ENCODE data around the gene SORBS2. TPM values are rescaled to one million over a fixed set of nuclear protein-coding genes. Genes with fewer than 3 reads are reported as not detected.

SORBS2 gene
- total RNA-seq, 2 donors from 2014 or later = 210 to 218 TPM

- ATAC-seq (no peak), DNase-seq (no peak)
- intact Hi-C loops (cut with DNase I) = no loop called here
- TF ChIP-seq POLR2A (IDR thresholded peaks at IDR 0.05) = peak in 2 of 3 donors; percentile 46 to 49
- TF ChIP-seq, protein P1, sequence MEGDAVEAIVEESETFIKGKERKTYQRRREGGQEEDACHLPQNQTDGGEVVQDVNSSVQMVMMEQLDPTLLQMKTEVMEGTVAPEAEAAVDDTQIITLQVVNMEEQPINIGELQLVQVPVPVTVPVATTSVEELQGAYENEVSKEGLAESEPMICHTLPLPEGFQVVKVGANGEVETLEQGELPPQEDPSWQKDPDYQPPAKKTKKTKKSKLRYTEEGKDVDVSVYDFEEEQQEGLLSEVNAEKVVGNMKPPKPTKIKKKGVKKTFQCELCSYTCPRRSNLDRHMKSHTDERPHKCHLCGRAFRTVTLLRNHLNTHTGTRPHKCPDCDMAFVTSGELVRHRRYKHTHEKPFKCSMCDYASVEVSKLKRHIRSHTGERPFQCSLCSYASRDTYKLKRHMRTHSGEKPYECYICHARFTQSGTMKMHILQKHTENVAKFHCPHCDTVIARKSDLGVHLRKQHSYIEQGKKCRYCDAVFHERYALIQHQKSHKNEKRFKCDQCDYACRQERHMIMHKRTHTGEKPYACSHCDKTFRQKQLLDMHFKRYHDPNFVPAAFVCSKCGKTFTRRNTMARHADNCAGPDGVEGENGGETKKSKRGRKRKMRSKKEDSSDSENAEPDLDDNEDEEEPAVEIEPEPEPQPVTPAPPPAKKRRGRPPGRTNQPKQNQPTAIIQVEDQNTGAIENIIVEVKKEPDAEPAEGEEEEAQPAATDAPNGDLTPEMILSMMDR (IDR thresholded peaks at IDR 0.05) = no peak
- Histone ChIP-seq H3K4me3 (peak overlapping the region; percentile 5 to 57), H3K36me3 (replicated peaks in 1 of 2; ENCODE audit: insufficient read depth in 1 of 2, low read depth in 2 of 2) (no peaks in the 10 kb centered on the region), H3K27ac (peak overlapping the region; percentile 50 to 92 (median 84)), H3K9me3 (peaks cover 0 to 6% (median 0%) of the 10 kb centered on the region in 3 donors), H3K27me3 (no peaks in the 10 kb centered on the region), H3K4me1 (peaks cover 25% of the 10 kb centered on the region)
- 7 to 16% methylated on average over 4 of the region's 4 CpGs for WGBS, 2 donors
Observed at GRCh38 chr4:185809533-185810071, 2.4 kb downstream of the SORBS2 start.

DNA sequence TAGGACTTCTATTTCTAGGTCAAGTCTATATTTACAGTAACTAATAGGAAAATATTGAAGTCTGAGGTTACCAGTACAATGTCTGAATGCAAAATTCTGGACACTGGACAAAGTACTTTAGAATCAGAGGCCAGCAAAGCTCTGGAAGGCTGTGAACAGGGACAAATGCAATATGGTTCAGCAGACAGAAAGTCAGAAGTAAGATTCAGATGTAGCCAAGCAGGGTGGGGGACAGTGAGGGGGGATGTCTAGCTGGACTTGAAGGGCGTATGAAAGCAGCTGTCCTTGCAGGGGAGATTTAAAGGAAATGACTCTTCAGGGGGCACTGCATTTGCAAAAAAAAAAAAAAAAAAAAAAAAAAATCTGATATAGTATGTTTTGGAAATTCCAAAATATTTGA, 2.9 kb downstream of the SORBS2 start:
- Histone ChIP-seq H3K27ac (peak overlapping the region in 3 of 4 donors; percentile 78 to 92 (median 89)), H3K4me3 (peak overlapping the region in 1 of 2 donors; percentile 57), H3K9me3 (peaks cover 0 to 6% (median 0%) of the 10 kb centered on the region in 3 donors), H3K4me1 (peaks cover 25% of the 10 kb centered on the region), H3K27me3 (no peaks in the 10 kb centered on the region), H3K36me3 (replicated peaks in 1 of 2; ENCODE audit: insufficient read depth in 1 of 2, low read depth in 2 of 2) (no peaks in the 10 kb centered on the region)
- intact Hi-C loops (cut with DNase I) = no loop called here
- 0 to 25% methylated on average over 1 of the region's 1 CpG for WGBS, 2 donors
- DNase-seq = no peak
- no peak for ATAC-seq
- no peak for TF ChIP-seq POLR2A (IDR thresholded peaks at IDR 0.05)
- TF ChIP-seq, protein P1 (IDR thresholded peaks at IDR 0.05) = no peak

DNA sequence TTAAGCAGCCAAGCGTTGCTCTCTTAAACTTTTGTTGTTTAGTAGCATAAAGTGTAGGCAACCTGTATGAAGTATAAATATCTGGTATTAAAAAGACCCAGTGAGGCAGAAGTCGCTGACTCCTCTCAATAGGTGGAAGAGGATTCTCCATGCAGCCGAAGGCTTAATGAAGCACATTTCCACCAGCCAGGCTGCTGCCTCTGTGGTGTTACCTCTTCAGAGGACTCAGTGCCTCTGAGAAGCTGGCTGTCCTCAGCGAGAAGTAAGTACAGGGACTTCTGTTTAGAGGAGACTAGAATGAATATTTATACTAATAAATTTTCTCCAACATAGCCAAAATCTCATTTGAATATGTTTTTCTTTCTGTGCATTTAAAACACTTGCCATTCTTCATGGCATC, 6.0 kb downstream of the SORBS2 start:
- intact Hi-C loops (cut with DNase I) = no loop called here
- DNase-seq = no peak

DNA sequence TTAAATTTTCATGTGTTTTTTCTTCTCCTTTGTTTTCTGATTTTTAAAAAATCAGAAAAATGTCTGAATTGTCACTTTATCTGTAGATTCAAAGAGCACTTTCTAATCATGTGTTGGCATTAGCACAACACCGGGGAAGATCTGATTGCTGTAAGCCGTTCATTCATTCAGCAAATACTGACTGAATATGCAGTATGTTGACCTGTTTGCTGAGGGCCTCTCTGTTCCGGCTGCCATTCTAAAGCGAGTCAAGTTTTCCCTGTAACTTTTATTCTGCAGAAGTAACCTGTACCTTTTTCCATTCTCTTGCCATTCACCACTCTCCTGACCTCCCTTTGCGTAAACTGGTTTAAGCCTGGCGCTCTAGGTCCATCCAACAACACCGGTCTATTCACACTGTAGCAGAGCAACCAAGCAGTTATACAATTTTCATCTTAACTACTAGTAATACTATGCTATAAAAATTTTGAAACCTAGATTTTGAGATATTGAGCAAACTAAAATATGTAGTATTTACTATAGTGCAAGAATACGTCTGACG, 6.7 kb downstream of the SORBS2 start:
- intact Hi-C loops (cut with DNase I) = no loop called here
- no peak overlapping the region for H3K4me3 ChIP-seq
- ATAC-seq = no peak
- peaks cover 44% of the 10 kb centered on the region for H3K4me1 ChIP-seq
- H3K36me3 ChIP-seq (replicated peaks in 1 of 2; ENCODE audit: insufficient read depth in 1 of 2, low read depth in 2 of 2) = no peaks in the 10 kb centered on the region
- peak overlapping the region in 3 of 4 donors; percentile 26 to 73 (median 27) for H3K27ac ChIP-seq
- H3K27me3 ChIP-seq = no peaks in the 10 kb centered on the region
- WGBS, 2 donors = 36 to 39% methylated on average over 9 of the region's 9 CpGs
- TF ChIP-seq, protein P1 (IDR thresholded peaks at IDR 0.05) = no peak
- TF ChIP-seq POLR2A (IDR thresholded peaks at IDR 0.05) = no peak
- no peak for DNase-seq
- H3K9me3 ChIP-seq = peaks cover 0 to 5% (median 0%) of the 10 kb centered on the region in 3 donors

More for the DNA sequence above, 6.0 kb downstream of the SORBS2 start:
- peaks cover 38% of the 10 kb centered on the region for H3K4me1 ChIP-seq
- H3K27ac ChIP-seq = peak overlapping the region in 3 of 4 donors; percentile 26 to 73 (median 27)
- no peak overlapping the region for H3K4me3 ChIP-seq
- TF ChIP-seq, protein P1 (IDR thresholded peaks at IDR 0.05) = no peak
- no peak for TF ChIP-seq POLR2A (IDR thresholded peaks at IDR 0.05)
- H3K36me3 ChIP-seq (replicated peaks in 1 of 2; ENCODE audit: insufficient read depth in 1 of 2, low read depth in 2 of 2) = no peaks in the 10 kb centered on the region
- H3K9me3 ChIP-seq = peaks cover 0 to 6% (median 0%) of the 10 kb centered on the region in 3 donors
- 50 to 51% methylated on average over 4 of the region's 4 CpGs for WGBS, 2 donors
- no peak for ATAC-seq
- no peaks in the 10 kb centered on the region for H3K27me3 ChIP-seq

DNA sequence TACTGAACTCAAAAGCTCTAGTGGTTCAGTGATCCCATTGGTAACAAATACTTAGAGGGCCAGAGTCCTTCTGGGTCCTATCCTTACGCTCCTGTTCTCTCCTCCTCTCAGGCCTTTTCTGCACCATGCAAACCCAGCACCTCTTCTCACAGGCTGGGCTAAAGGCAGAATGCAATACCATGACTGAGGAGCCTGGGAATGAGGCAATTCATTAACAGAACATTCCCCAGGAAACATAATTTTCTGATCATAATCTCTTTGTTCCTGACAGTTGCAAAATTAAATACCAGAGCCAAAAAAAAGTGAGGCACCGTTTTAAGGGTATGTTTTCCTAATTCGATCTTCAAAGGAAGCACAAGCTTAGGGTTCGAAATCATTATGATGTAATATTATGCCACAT, 9.0 kb downstream of the SORBS2 start:
- Histone ChIP-seq H3K9me3 (no peaks in the 10 kb centered on the region), H3K4me3 (no peak overlapping the region), H3K36me3 (replicated peaks in 1 of 2; ENCODE audit: insufficient read depth in 1 of 2, low read depth in 2 of 2) (no peaks in the 10 kb centered on the region), H3K27ac (peak overlapping the region in 3 of 4 donors; percentile 53 to 73 (median 56)), H3K4me1 (peaks cover 66% of the 10 kb centered on the region), H3K27me3 (no peaks in the 10 kb centered on the region)
- 46 to 51% methylated on average over 4 of the region's 4 CpGs for WGBS, 2 donors
- intact Hi-C loops (cut with DNase I) = no loop called here
- no peak for DNase-seq
- peak; percentile 68 for ATAC-seq
- TF ChIP-seq, protein P1 (IDR thresholded peaks at IDR 0.05) = no peak
- peak in 2 of 3 donors; percentile 14 to 39 for TF ChIP-seq POLR2A (IDR thresholded peaks at IDR 0.05)
